Measurements from ENCODE around the gene IL22. TPM values are rescaled to one million over a fixed set of nuclear protein-coding genes. Genes with fewer than 3 reads are reported as not detected.

The IL22 gene
- total RNA-seq, 4 donors from 2014 or later, result not detected

DNA sequence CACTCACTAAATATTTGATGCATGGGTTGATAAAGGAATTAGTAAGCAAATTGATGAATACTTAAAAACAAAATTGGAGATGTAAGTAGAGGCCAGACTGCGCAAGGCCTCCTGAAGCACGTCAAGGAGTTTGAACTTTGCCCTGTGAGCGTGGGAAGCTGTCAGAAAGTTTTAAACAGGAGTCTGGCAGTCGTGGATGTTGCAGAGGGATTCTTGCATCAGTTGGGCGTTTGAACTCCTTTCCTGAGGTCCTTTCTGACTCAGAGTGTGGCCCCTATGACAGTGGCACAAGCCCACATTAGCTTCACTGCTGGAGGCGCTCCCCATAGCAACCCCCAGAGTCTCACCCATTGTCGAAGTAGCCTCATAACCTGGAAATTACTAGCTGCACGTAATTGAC is 17.9 kb upstream of the IL22 start:
- TF ChIP-seq, protein P1, sequence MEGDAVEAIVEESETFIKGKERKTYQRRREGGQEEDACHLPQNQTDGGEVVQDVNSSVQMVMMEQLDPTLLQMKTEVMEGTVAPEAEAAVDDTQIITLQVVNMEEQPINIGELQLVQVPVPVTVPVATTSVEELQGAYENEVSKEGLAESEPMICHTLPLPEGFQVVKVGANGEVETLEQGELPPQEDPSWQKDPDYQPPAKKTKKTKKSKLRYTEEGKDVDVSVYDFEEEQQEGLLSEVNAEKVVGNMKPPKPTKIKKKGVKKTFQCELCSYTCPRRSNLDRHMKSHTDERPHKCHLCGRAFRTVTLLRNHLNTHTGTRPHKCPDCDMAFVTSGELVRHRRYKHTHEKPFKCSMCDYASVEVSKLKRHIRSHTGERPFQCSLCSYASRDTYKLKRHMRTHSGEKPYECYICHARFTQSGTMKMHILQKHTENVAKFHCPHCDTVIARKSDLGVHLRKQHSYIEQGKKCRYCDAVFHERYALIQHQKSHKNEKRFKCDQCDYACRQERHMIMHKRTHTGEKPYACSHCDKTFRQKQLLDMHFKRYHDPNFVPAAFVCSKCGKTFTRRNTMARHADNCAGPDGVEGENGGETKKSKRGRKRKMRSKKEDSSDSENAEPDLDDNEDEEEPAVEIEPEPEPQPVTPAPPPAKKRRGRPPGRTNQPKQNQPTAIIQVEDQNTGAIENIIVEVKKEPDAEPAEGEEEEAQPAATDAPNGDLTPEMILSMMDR (IDR thresholded peaks at IDR 0.05), result no peak
- TF ChIP-seq EP300 (IDR thresholded peaks at IDR 0.05), result no peak
- no peak for TF ChIP-seq POLR2A (IDR thresholded peaks at IDR 0.05)
- no peak for TF ChIP-seq POLR2AphosphoS5 (IDR thresholded peaks at IDR 0.05)
- Histone ChIP-seq H3K9me3 (no peaks in the 10 kb centered on the region), H3K36me3 (no peaks in the 10 kb centered on the region), H3K27ac (no peak overlapping the region), H3K4me3 (no peak overlapping the region), H3K4me1 (no peaks in the 10 kb centered on the region), H3K27me3 (no peaks in the 10 kb centered on the region)
- 51 to 76% methylated on average over 8 of the region's 8 CpGs for WGBS, 2 donors (ENCODE audit: low coverage in 1 of 2)
- no peak for ATAC-seq

DNA sequence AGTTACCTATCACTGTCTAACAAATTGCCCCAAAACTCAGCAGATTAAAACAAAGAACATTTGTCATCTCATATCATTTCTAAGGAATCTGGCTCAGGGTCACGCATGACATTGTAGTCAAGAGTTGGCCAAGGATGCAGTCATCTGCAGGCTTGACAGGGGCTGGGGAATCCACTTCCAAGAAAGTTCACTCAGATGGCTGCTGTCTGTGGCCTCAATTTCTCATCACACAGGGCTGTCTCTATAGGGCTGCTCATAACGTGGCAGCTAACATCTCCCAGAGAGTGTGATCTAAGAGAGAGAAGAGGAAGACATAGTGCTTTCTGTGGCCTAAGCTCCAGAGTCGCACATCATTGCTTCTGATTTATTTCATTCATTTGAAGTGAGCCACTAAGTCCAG is 17.0 kb upstream of the IL22 start:
- ATAC-seq, result no peak
- Histone ChIP-seq H3K27me3 (no peaks in the 10 kb centered on the region), H3K4me3 (no peak overlapping the region), H3K27ac (no peak overlapping the region), H3K4me1 (no peaks in the 10 kb centered on the region), H3K36me3 (no peaks in the 10 kb centered on the region), H3K9me3 (no peaks in the 10 kb centered on the region)
- no peak for TF ChIP-seq POLR2AphosphoS5 (IDR thresholded peaks at IDR 0.05)
- TF ChIP-seq POLR2A (IDR thresholded peaks at IDR 0.05), result no peak
- no peak for TF ChIP-seq EP300 (IDR thresholded peaks at IDR 0.05)
- TF ChIP-seq, protein P1 (IDR thresholded peaks at IDR 0.05), result no peak
- WGBS, 2 donors (ENCODE audit: low coverage in 1 of 2), result 64 to 73% methylated on average over 2 to 3 of the region's 3 CpGs

DNA sequence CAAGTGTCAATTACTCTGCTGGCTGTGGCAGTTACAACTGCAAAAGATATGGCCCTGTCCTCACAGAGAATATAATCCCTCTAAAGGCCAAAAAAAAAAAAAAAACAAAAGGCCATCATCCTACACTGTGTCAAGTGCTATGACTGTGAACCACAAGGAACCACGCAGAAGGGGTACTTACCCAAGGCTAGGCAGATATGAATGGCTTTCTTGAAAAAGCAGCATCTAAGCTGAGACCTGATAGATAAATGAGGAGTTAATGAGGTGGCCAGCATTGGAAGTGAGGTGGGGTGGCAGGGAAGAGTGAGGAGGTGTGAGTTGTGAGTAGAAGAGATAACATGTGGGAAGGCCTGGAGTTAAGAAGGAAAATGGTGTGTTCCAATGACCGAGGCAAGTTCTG is 16.4 kb upstream of the IL22 start:
- WGBS, 2 donors (ENCODE audit: low coverage in 1 of 2), result 63 to 92% methylated on average over 1 to 2 of the region's 2 CpGs
- no peaks in the 10 kb centered on the region for H3K9me3 ChIP-seq
- H3K27ac ChIP-seq, result no peak overlapping the region
- no peaks in the 10 kb centered on the region for H3K4me1 ChIP-seq
- no peaks in the 10 kb centered on the region for H3K27me3 ChIP-seq
- H3K36me3 ChIP-seq, result no peaks in the 10 kb centered on the region
- ATAC-seq, result no peak
- H3K4me3 ChIP-seq, result no peak overlapping the region
- TF ChIP-seq, protein P1 (IDR thresholded peaks at IDR 0.05), result no peak
- TF ChIP-seq POLR2A (IDR thresholded peaks at IDR 0.05) (no peak), EP300 (IDR thresholded peaks at IDR 0.05) (no peak), POLR2AphosphoS5 (IDR thresholded peaks at IDR 0.05) (no peak)

DNA sequence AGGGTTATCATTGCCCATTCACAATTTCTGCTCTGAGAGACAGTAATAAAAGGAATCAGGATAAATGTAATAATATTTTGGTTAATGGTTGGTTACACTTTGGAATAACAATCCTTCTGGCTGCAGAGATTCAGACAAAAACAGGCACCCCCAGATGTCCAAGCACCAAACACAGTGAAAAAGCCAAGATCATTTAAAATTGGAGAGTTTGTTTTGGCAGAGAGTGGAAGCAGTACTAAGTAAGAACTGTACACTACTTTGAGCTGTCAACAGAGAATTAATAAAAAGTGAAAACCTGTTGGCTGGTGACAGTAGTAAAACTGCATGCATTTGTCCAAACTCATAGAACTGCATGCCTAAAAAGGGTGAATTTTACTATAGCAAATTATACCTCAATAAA is 15.6 kb upstream of the IL22 start:
- no peak for ATAC-seq
- H3K4me1 ChIP-seq, result no peaks in the 10 kb centered on the region
- H3K27me3 ChIP-seq, result no peaks in the 10 kb centered on the region
- no peak overlapping the region for H3K4me3 ChIP-seq
- TF ChIP-seq, protein P1 (IDR thresholded peaks at IDR 0.05), result no peak
- TF ChIP-seq EP300 (IDR thresholded peaks at IDR 0.05), result no peak
- TF ChIP-seq POLR2AphosphoS5 (IDR thresholded peaks at IDR 0.05), result no peak
- no peak for TF ChIP-seq POLR2A (IDR thresholded peaks at IDR 0.05)
- H3K9me3 ChIP-seq, result no peaks in the 10 kb centered on the region
- no peak overlapping the region for H3K27ac ChIP-seq
- no peaks in the 10 kb centered on the region for H3K36me3 ChIP-seq

DNA sequence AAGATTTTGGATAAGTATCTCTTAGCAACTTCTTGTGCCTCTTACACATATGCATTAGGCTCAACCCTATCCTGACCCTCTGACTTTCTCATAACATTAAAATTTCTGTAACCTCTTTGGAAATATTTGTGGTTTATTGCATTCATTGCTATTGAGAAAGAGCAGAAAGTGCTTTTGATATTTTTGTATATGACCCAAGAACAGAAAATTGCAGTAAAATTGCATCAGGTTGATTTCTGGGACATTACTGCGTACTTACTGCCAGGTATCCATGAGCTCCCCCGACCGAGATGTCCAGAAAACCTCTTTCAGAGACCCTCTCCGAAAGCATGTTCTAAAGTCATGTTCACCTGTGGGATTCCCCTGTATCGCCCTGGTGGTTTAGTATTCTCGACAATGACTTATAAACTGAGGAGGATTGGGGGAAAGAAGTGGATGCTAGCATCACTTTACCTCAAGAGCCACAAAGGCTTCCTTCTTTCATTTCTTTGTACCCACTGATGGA is 14.5 kb upstream of the IL22 start:
- Histone ChIP-seq H3K27ac (no peak overlapping the region), H3K9me3 (no peaks in the 10 kb centered on the region), H3K4me1 (no peaks in the 10 kb centered on the region), H3K4me3 (no peak overlapping the region), H3K36me3 (no peaks in the 10 kb centered on the region), H3K27me3 (no peaks in the 10 kb centered on the region)
- TF ChIP-seq POLR2A (IDR thresholded peaks at IDR 0.05) (no peak), POLR2AphosphoS5 (IDR thresholded peaks at IDR 0.05) (no peak), EP300 (IDR thresholded peaks at IDR 0.05) (no peak)
- TF ChIP-seq, protein P1 (IDR thresholded peaks at IDR 0.05), result no peak
- 93 to 95% methylated on average over 3 to 6 of the region's 6 CpGs for WGBS, 2 donors (ENCODE audit: low coverage in 1 of 2)
- ATAC-seq, result no peak
